22Rv1 (cell line): Measurements from ENCODE around the gene C1QTNF1.
A peak's percentile ranks its signal among the peaks of the same experiment; 100 is the strongest.

Source experiments
- H3K27ac ChIP-seq: fragments of 450-650 bp; 2 replicates; pipeline ENCODE4 v1.5.1; 2017
- CTCF ChIP-seq: fragments of 450-650 bp; IDR thresholded peaks from 2 replicates; pipeline ENCODE4 v1.5.1; 2017; ENCODE audit warnings: mild to moderate bottlenecking
- ZFX ChIP-seq: fragments of 450-650 bp; IDR thresholded peaks from 2 replicates; pipeline ENCODE4 v1.6.1; 2017; ENCODE audit warnings: antibody characterized with exemption, borderline replicate concordance

Gene C1QTNF1

DNA sequence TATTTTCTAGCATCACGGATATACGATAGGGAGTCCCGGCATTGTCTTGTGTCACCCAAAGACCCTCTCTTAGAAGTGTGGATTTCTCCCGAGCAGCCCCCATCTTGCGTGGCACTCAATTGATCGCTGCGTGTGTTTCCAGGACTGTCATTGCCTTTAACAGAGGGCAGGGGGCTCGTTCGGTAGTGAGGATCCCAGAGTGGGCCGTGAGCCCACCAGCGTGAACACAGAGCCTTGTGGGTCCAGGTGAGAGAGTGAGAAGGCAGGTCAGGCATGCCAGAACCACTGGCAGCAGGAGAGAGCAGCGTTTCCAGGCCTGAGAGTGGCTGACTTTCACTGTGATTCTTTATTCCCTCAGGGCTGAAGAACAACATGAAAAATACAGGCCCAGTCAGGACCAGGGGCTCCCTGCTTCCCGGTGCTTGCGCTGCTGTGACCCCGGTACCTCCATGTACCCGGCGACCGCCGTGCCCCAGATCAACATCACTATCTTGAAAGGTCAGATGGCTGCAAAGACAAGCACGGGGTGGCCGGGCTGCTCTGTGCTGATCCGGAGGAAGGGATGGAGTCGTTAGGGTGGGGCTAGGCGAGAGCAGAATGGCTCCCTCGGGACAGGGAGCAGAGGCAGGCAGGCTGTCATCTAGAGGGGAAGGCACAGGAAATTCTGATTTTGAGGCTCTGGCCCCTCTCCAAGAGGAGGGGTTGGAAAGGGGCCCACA, 22.4 kb downstream of the C1QTNF1 start:
- TF ChIP-seq ZFX, result no peak
- peak; percentile 70 for TF ChIP-seq CTCF
- H3K27ac ChIP-seq, result no peak overlapping the region

- H3K27ac ChIP-seq, result no peak overlapping the region
Measured at GRCh38 chr17:79046916-79047280, 22.9 kb downstream of the C1QTNF1 start.

DNA sequence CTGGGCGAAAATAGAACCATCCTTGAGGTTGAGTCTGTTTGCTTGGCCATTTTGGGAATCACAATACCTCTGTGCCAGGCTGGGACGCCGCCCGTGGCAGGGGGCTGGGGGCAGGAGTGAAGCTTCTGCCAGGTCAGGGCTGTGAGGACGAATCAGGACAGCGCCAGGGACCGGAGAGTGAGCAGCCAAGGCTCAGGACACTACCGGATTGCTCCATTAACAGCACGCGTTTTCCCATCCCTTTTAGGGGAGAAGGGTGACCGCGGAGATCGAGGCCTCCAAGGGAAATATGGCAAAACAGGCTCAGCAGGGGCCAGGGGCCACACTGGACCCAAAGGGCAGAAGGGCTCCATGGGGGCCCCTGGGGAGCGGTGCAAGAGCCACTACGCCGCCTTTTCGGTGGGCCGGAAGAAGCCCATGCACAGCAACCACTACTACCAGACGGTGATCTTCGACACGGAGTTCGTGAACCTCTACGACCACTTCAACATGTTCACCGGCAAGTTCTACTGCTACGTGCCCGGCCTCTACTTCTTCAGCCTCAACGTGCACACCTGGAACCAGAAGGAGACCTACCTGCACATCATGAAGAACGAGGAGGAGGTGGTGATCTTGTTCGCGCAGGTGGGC, 23.4 kb downstream of the C1QTNF1 start:
- TF ChIP-seq ZFX (no peak), CTCF (no peak)
- H3K27ac ChIP-seq, result no peak overlapping the region

More at GRCh38 chr17:79046916-79047280, 22.9 kb downstream of the C1QTNF1 start:
- TF ChIP-seq ZFX, result no peak
- no peak for TF ChIP-seq CTCF

DNA sequence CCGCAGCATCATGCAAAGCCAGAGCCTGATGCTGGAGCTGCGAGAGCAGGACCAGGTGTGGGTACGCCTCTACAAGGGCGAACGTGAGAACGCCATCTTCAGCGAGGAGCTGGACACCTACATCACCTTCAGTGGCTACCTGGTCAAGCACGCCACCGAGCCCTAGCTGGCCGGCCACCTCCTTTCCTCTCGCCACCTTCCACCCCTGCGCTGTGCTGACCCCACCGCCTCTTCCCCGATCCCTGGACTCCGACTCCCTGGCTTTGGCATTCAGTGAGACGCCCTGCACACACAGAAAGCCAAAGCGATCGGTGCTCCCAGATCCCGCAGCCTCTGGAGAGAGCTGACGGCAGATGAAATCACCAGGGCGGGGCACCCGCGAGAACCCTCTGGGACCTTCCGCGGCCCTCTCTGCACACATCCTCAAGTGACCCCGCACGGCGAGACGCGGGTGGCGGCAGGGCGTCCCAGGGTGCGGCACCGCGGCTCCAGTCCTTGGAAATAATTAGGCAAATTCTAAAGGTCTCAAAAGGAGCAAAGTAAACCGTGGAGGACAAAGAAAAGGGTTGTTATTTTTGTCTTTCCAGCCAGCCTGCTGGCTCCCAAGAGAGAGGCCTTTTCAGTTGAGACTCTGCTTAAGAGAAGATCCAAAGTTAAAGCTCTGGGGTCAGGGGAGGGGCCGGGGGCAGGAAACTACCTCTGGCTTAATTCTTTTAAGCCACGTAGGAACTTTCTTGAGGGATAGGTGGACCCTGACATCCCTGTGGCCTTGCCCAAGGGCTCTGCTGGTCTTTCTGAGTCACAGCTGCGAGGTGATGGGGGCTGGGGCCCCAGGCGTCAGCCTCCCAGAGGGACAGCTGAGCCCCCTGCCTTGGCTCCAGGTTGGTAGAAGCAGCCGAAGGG, 24.2 kb downstream of the C1QTNF1 start:
- H3K27ac ChIP-seq, result no peak overlapping the region
- TF ChIP-seq ZFX (no peak), CTCF (no peak)

DNA sequence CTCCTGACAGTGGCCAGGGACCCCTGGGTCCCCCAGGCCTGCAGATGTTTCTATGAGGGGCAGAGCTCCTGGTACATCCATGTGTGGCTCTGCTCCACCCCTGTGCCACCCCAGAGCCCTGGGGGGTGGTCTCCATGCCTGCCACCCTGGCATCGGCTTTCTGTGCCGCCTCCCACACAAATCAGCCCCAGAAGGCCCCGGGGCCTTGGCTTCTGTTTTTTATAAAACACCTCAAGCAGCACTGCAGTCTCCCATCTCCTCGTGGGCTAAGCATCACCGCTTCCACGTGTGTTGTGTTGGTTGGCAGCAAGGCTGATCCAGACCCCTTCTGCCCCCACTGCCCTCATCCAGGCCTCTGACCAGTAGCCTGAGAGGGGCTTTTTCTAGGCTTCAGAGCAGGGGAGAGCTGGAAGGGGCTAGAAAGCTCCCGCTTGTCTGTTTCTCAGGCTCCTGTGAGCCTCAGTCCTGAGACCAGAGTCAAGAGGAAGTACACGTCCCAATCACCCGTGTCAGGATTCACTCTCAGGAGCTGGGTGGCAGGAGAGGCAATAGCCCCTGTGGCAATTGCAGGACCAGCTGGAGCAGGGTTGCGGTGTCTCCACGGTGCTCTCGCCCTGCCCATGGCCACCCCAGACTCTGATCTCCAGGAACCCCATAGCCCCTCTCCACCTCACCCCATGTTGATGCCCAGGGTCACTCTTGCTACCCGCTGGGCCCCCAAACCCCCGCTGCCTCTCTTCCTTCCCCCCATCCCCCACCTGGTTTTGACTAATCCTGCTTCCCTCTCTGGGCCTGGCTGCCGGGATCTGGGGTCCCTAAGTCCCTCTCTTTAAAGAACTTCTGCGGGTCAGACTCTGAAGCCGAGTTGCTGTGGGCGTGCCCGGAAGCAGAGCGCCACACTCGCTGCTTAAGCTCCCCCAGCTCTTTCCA, 25.1 kb downstream of the C1QTNF1 start:
- TF ChIP-seq CTCF, result no peak
- TF ChIP-seq ZFX, result no peak
- no peak overlapping the region for H3K27ac ChIP-seq

- no peak for TF ChIP-seq CTCF
- TF ChIP-seq ZFX, result no peak
- no peak overlapping the region for H3K27ac ChIP-seq
Measured at GRCh38 chr17:79049821-79050220, 25.9 kb downstream of the C1QTNF1 start.
